ENCODE results near the gene KTN1.

KTN1 gene

DNA sequence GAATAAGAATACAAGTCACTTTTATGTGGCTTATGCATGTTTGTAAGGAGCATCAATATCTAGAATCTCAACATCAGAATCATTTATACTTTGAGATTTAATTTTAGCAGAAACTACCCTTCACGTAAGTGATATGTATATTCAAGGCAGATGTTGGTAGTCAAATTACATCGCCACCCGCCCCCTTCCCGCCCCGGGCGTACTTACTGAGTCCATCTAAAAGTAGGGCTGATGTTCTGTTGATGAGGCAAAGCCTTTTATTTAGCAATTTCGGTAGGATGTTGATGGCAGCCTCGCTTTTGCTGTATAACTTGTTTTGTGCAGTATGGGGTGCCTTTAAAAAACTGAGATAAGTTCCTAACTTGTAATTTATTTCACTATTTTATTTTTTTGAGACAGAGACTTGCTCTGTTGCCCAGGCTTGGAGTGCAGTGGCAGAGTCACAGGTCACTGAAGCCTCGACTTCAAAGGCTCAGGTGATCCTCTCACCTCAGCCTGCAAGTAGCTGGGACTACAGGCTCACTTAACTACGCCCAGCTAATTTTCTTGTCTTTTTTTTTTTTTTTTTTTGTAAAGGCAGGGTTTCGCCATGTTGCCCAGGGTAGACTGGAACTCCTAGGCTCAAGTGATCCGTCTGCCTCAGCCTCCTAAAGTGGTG, 30.8 kb downstream of the KTN1 start:
- DNase-seq: no peak

DNA sequence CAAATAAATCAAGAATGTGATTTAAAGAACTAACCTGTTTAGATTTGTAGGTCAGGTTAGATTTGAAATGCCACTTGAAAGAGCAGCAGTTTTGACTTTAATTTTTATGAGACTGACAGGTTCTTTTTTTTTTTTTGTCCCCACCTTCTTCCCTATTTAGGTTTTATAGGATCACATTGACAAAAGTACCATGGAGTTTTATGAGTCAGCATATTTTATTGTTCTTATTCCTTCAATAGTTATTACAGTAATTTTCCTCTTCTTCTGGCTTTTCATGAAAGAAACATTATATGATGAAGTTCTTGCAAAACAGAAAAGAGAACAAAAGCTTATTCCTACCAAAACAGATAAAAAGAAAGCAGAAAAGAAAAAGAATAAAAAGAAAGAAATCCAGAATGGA, 31.9 kb downstream of the KTN1 start:
- DNase-seq: no peak

DNA sequence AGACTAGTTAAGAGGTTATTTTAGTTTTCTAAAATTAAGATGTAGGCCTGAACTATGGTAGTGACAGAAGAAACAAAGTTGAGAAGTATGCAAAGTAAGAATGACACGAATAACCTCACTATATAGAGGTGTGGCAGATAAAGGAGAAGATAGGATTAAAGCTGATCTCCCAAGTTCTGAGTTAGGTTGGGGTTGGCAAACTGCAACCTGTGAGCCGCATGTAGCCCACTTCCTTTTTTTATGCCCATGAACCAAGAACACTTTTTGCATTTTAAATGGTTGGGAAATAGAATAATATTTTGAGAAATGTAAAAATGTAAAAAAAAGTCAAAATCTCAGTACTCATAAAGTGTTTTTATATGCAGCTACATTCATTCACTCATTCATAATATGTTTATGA, 34.3 kb downstream of the KTN1 start:
- no peak for DNase-seq

DNA sequence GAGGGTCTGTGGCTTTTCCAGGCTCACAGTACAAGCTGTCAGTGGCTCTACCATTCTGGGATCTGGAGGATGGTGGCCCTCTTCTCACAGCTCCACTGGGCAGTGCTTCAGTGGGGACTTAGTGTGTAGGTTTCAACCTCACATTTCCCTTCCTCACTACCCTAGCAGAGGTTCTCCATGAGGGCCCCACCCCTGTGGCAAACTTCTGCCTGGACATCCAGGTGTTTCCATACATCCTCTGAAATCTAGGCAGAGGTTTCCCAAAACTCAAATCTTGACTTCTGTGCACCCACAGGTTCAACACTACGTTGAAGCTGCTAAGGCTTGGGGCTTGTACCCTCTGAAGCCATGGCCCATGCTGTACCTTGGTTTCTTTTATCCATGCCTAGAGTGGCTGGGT, 40.3 kb downstream of the KTN1 start:
- no peak for DNase-seq

DNA sequence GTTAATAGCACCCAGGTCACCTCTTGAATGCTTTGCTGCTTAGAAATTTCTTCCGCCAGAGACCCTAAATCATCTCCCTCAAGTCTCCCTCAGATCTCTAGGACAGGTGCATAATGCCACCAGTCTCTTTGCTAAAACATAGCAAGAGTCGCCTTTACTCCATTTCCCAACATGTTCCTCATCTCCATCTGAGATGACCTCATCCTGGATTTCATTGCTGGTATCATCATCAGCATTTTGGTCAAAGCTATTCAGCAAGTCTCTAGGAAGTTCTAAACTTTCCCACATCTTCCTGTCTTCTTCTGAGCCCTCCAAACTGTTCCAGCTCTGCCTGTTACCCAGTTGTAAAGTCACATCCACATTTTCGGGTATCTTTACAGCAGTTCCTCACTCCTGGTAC, 41.0 kb downstream of the KTN1 start:
- no peak for DNase-seq

DNA sequence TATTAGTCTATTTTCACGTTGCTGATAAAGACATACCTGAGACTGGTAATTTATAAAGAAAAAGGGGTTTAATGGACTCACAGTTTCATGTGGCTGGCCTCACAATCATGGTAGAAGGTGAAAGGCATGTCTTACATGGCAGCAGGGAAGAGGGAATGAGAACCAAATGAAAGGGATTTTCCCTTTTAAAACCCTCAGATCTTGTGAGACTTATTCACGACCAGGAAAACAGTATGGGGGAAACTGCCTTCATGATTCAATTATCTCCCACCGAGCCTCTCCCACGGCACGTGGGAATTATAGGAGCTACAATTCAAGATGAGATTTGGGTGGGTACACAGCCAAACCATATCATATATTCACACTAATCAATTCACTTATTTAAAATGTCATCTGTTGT, 41.4 kb downstream of the KTN1 start:
- no peak for DNase-seq

DNA sequence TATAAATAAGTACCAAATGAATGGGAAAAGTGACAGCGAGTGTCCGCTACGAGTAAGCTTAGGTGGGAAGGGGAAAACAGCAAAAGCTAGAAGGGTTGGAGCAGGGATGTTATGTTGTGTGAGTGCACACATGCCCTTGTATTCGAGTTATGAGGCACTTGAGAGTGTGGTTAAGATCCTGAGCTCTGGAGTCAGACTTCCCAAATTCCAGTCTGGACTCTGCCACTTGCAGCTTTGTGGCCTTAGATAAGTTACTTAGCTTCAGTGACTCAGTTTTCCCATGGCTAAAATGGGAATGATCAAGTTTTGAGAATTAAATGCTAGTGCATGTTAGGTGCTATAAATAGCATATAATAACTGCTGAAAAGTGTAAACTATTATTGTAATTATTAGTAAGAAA, 44.9 kb downstream of the KTN1 start:
- no peak for DNase-seq

DNA sequence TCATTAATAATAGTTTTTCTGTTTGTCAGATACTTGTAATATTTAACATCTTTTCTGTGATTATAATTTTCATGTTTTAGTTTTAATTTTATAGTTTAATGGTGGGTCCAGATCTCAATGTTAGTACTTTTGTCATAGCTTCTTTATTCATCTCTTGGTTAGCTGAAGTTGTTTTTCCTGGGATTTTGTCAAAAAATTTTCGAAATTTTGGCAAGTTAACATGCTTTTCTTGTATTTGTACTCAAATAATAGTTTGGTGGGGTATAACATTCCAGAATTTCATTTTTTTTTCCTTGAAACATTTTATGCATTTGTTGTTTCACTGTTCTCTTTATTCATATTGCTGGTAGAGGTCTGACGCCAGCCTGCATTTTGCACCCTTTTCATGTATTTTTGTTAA, 45.5 kb downstream of the KTN1 start:
- no peak for DNase-seq

DNA sequence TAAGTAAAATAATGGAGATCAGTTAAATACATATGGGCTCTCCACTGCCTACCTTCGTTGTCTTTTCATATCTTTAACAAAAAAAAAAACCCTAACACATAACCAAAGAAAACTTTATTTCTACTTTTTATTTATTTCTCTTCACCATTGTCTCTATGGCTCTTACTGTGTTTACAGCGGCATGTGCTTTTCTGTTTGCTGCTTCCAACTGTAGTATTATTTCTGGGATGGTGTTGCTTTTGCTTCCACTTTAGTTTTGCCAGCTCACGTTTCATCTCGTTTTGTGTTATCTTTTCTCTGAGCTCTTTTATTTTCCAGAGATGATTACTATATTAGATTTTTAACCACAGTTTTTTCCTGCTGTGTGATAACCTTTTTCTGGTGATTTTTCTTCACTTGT, 46.1 kb downstream of the KTN1 start:
- DNase-seq: no peak

DNA sequence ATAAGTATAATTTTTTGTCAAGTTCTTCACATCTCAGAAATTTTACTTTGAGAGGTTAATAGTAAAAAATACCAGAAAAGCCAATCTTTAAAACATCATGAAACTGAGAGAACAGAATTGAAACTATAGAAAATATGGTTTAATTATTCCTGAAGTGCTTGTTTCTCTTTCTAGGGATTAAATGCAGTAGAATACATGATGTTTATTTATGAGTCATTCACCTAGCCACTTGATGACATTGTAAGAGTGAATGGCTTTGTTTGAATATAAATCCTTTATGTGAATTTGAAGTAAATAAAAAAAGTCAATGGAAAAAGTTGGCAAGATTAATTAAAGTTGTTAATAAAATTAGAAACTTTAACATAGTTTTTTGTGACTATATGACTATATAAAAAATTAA, 48.4 kb downstream of the KTN1 start:
- DNase-seq: no peak

DNA sequence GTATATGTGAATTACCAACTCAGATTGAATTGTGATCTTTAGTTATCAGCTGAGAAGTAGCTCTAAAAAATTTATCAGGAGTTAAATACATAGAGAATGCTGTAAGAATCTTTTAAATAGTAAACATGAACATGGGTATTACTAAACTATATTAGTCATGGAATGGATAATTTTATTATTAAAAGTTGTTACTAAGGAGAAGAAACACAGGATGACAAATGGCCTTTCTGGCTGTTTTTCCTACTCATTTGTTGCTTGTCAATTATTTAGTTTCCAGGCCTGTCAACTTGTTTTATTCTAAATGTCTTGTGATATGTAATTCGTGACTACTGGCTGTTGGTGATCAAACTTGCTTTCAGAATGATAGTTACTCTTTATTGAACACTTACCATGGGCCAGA, 58.7 kb downstream of the KTN1 start:
- no peak for DNase-seq

DNA sequence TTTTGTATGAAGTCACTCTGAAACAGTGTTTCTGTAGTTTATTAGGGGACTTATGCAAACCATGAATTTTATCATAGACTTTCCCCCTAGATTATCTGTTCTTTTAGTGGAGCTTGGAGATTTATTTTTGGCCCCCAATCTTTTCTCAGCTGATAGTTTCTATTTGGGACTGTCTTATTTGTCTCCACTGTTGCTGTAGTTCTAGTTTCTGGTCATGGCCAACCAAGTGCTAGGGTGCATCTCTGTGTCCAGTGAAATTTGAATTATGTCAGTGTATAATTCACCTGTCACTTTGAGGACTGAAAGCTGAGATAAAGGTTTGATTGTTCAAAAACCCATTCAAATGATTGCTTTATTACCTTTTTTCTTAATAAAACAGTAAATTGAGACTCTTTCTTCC, 61.3 kb downstream of the KTN1 start:
- DNase-seq: no peak

DNA sequence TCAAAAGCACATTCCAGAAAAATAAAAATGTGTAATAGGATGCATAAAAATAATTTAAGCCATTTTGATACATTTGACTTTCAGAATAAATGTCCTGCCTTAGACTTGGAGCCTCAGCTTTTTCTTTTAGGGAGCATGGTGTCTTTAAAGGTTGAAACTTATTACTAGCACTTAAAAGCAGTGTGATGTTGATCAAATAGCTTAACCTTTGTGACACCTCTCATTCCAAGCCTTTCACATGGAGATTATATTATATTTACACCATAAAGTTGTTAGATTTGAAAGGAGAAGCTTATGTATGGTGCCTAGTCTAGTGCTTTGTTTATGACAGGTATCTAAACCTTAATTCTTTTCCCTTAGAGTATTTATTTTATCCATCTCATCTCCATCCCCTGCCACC, 61.9 kb downstream of the KTN1 start:
- no peak for DNase-seq

DNA sequence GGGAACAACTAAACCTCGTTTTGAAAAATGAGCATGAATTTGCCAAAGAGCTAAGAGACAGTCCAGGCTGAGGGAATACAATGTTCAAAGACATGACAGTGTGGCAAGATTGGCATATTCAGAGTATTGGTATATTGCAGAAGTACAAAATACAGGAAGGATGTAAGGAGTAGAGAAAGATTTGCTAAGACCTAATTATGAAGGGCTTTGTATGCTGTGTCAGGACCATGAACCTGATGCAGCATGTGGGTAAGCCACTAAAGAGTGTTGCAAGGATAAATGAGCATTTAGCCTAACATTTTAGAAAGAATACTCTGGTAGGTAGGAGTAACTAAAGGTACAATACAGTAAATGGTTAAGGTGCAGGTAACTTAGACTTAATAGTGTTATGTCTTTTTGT, 65.1 kb downstream of the KTN1 start:
- no peak for DNase-seq

DNA sequence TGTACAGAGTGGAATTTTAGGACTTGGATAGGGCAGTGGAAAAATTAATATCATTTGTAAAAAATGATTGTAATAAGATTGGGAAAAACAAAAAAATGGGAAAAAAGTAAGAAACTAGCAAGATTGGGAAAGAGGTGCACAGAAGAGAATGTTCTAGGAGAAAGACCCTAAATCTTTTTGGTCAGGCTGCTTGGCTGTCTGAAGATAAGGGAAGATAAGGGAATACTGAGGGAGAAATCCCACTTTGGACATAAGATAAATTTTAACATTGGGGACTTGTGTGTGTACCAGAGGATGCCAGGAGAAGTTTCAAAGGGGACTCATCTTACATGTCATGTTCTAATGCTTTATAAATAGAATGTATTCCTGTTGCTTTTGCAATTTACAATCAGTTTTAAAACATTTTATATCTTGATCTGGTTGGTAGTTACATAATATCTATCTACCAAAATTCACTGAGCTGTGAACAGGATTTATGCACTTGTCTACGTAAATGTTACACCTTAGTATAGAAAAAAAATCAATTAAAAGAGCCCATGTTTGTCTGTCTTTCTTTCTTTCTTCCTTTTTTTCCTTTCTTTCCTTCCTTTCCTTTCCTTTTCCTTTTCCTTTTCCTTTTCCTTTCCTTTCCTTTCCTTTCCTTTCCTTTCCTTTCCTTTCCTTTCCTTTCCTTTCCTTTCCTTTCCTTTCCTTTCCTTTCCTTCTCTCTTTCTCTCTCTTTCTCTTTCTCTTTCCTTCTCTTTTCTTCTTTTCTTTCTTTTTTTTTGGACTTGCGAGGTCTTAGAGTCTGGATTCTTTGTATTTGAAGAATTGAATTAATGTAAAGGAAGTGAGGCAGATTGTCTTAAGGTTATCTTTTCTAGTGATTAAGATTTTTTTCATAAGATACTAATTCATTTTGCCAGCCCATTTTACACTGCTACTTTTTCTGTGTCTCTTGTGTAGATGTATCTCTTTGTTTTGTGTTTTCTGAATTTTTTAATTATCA, 66.1 kb downstream of the KTN1 start:
- DNase-seq: no peak

DNA sequence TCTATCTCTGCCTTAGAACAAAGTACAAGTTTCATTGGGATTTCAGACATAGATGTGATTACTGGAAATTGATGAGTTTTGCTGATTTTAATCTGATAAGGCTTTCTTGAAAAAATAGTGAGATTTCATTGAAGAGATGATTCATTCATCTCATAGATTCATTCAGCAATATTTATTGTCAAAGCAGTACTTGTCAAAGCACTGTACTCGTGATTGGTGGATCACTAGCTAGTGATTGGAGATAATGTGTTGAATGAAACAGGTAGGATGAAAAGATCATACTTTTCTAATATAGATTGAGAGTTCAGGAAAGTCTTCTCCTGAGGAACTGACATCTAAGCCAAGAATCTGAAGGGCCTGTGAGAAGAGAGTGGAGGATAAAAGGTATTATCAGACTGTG, 71.0 kb downstream of the KTN1 start:
- DNase-seq: no peak

DNA sequence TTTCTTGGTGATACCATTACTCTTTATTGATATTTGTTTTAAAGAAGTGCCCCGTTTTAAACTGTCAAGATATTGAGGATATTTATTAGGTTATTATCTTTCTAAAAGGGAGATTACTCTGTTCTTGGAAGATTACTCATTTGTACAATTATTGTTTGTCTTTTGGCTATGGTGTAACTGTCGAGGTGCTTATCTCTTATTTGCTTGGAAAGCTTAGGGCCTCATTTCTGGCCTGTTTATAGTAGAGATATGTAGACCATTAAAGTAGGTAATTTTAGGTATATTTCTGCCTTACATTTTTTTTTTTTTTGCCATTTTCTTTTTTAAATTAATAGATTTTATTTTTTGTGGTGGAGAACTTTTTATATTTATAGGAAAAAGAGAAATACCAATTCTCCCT, 74.2 kb downstream of the KTN1 start:
- DNase-seq: no peak

DNA sequence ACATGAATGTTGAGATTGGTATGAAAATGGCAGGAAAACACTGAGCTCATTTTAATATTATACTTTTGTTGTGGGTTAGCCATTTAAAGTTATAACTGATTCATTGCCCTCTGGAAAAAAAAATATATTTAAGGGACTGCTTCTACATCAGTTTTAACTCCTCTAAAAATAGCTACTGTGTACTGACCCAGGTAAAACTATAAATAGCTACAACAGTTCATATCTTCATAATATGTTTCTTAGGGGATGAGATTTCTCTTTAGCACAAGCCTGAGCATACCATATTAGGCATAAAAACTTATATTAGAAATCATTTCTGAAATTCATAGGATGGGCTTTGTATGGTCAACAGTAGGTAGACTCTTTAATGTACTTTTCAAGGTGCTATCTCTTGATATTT, 81.0 kb downstream of the KTN1 start:
- DNase-seq: no peak

DNA sequence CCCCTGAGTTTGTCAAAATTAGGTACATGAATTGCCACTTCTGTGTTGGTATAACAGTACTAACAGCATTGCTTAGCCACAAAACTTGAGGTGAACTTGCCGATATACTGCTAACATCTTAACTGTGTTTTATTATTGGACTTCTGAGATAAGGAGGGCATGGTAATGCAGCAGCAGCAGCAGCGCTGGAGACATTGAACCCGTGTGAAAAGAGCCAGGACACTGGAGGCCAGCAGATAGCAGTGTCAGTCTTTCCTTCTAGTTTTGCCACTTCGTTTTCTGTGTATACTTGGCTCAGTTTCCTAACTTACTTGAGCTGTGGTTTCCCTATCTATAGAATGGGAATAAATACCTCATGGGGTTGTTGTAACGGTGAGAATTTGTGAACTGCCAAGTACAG, 82.7 kb downstream of the KTN1 start:
- DNase-seq: no peak

DNA sequence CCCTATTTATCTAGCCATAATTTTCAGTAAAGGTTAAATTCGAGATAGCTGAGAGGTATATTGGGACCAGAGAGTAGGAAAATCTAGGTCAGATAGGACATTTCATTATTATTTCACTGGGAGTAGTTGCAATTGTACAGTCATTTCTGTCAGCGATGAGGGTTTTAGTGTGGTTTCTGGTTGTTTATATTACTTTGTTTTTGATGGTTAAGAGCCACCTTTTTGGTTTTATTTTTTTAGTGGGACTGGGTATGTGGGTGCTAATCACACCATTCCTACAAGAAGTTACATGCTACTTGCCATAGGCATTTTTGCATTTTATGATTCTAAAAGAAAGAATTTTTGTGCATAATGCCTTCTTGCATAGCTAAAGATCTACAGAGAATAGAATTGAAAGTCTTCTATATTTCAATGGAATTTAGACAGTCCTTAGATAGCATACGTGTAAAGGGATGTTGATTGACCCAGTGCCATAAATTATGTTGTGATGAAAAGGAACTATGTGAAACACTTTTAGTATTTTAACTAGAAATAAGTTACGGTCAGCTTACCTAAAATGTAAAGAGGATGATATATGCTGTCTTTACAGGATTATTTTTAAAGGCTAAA, 85.2 kb downstream of the KTN1 start:
- DNase-seq: no peak

DNA sequence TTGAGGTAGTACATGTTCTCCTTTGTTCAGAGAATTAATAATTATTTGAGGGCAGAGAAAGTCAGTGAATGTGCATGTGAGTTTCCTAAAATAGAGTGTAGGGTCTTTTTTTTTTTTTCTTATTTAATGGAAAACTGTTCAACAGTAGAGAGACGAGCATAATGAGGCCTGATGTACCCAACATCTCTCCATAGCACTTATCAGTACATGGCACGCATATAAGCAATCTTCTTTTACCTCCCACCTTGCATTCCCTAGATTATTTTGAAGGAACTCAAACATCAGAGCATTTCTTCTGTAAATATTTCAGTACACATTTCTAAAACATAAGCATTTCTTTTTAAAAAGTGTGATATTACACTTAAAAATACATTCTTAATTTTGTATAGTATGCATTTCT, 87.8 kb downstream of the KTN1 start:
- no peak for DNase-seq

DNA sequence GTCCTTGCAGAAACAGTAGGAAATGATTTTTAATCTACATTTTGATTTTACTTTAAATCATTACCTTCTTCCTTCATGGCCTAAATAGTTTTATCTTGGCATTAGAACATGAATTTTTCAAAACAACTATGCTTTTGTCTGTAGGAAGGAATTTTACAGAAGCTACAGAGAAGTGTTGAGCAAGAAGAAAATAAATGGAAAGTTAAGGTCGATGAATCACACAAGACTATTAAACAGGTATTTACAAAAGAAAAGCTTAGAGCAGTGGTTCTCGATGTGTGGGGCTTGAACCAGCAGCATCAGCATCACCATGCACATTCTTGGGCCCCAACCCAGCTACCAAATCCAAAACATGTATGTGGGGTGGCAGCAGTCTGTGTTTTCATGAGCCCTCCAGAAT, 91.6 kb downstream of the KTN1 start:
- no peak for DNase-seq

DNA sequence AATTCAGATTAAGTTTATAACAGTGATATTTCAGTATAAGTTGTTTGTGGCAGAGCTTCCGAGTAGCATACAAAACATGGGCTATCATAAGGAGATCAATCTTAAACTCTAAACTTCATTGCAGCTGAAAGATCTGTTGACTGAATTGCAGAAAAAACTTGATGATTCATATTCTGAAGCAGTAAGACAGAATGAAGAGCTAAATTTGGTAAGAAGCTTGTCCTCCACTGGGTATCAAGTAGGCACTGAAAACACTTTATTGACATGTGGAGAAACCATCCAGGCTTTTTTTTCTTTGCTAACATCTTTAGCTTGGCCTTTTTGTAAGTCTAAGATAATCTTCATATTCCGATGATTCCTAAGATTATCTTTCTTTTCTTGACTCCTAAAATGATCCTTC, 93.0 kb downstream of the KTN1 start:
- no peak for DNase-seq

DNA sequence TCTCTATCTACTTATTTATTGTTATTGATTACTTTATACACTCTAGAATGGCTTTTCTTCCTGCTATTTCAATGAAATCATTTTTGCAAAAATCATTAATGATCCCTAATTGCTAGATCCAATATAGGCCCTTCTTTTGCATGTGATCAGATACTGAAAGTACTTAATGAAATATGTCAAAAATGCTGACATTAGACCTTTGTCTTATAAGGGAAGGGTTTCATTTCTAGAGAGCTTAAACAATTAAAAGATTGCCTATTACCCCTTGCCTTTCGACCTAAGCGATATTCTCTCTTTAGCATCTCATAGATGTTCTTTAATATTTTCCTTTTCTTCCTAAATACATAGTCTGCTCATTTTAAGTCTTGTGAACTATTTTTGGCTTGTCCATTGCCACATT, 101.1 kb downstream of the KTN1 start:
- no peak for DNase-seq
